Stimulated activated CD8-positive, alpha-beta memory T cell treated with anti-CD3 and anti-CD28 coated beads, Interleukin-2, amount 100 ng/mL, for 48 hours (primary cell): ENCODE results near the gene VPS36.
"Not testable (repeated sequence)": the region's sequence is repeated elsewhere in the genome, so short reads cannot be mapped to it uniquely, and the experiment has no call there.

Experiments
- DNase-seq, 2 donors: peaks; one replicate each; pipeline ENCODE4 v3.0.0-alpha.2; 2020; ENCODE audit warnings: low read depth in 2 of 2

The VPS36 gene

GRCh38 chr13:52450012-52450792 lies at the start of gene VPS36:
VPS36 (minus strand) TSS chr13:52450634; CDS start chr13:52450594, 40 bp downstream.
- peak; percentile 93 to 95 for DNase-seq

- DNase-seq: not testable (repeated sequence)
Observed at GRCh38 chr13:52497979-52498378, 47.5 kb upstream of the VPS36 start.

GRCh38 chr13:52494241-52494640 lies 43.8 kb upstream of the VPS36 start:
- not testable (repeated sequence) for DNase-seq

- DNase-seq: not testable (repeated sequence)
Observed at GRCh38 chr13:52491015-52491414, 40.6 kb upstream of the VPS36 start.

- DNase-seq: not testable (repeated sequence)
Observed at GRCh38 chr13:52488763-52489162, 38.3 kb upstream of the VPS36 start.

GRCh38 chr13:52487078-52487477 lies 36.6 kb upstream of the VPS36 start:
- not testable (repeated sequence) for DNase-seq

GRCh38 chr13:52480677-52481428 lies 30.4 kb upstream of the VPS36 start:
- not testable (repeated sequence) for DNase-seq

GRCh38 chr13:52468487-52468886 lies 18.1 kb upstream of the VPS36 start:
- not testable (repeated sequence) for DNase-seq

- DNase-seq: no peak
Observed at GRCh38 chr13:52463526-52463925, 13.1 kb upstream of the VPS36 start.

- DNase-seq: no peak
Observed at GRCh38 chr13:52461265-52461664, 10.8 kb upstream of the VPS36 start.

GRCh38 chr13:52459668-52460067 lies 9.2 kb upstream of the VPS36 start:
- DNase-seq: no peak

GRCh38 chr13:52455677-52456041 lies 5.2 kb upstream of the VPS36 start:
- DNase-seq: peak; percentile 71 to 75

GRCh38 chr13:52454820-52455676 lies 4.6 kb upstream of the VPS36 start, which contains the start of gene CKAP2:
CKAP2 (plus strand) TSS chr13:52455478; CDS start chr13:52455557, 79 bp downstream.
- peak; percentile 86 to 88 for DNase-seq

- no peak for DNase-seq
Observed at GRCh38 chr13:52454459-52454819, 4.0 kb upstream of the VPS36 start.

- no peak for DNase-seq
Observed at GRCh38 chr13:52452470-52452869, 2.0 kb upstream of the VPS36 start.

- DNase-seq: no peak
Observed at GRCh38 chr13:52451135-52451804, 836 bp upstream of the VPS36 start.

- no peak for DNase-seq
Observed at GRCh38 chr13:52450793-52451116, 321 bp upstream of the VPS36 start.

- DNase-seq: no peak
Observed at GRCh38 chr13:52449331-52450011, 963 bp downstream of the VPS36 start.

GRCh38 chr13:52447815-52448552 lies 2.5 kb downstream of the VPS36 start:
- no peak for DNase-seq

- no peak for DNase-seq
Observed at GRCh38 chr13:52447354-52447753, 3.1 kb downstream of the VPS36 start.
